ENCODE results near the gene IVD. TPM values are rescaled to one million over a fixed set of nuclear protein-coding genes. Genes with fewer than 3 reads are reported as not detected.

Gene IVD
- total and polyA plus RNA-seq, 4 experiments from 2014 or later: 25.7 to 62.2 (median 41.6) TPM

GRCh38 chr15:40366457-40367370, 38.9 kb upstream of the IVD start:
- Histone ChIP-seq H3K27me3 (ENCODE audit: insufficient read depth, low read length) (no peaks in the 10 kb centered on the region), H3K27ac (ENCODE audit: low read depth, low read length) (no peak overlapping the region), H3K36me3 (ENCODE audit: insufficient read depth, low read length) (no peaks in the 10 kb centered on the region), H3K4me3 (ENCODE audit: low read length in 2 of 2) (peak overlapping the region in 1 of 2 donors; percentile 45), H3K4me1 (ENCODE audit: insufficient read depth, low read length) (peaks cover 24% of the 10 kb centered on the region), H3K9me3 (ENCODE audit: control insufficient read depth in 1 of 2, low read length in 2 of 2) (no peaks in the 10 kb centered on the region)
- ChIA-PET CTCF (ENCODE audit: partially characterized antibody) (interaction anchor here (0.7 to 5.7 kb wide), 15 partner anchors 10 to 88 kb away, joined by 3 to 48 read pairs (median 5); partner anchors contain the start of genes CCDC9B, DISP2 and KNSTRN), POLR2A (ENCODE audit: partially characterized antibody) (interaction anchor here (0.9 to 2.8 kb wide), 10 partner anchors 9 to 74 kb away, joined by 3 to 13 read pairs (median 4); partner anchors contain the start of genes BAHD1, IVD, KNSTRN and PLCB2)
- DNase-seq: no peak
- intact Hi-C loops (cut with micrococcal nuclease): loop anchor here (5.0 kb wide), 2 partner anchors 41 to 201 kb away; partner anchors contain the start of genes CCDC32, IVD and RPUSD2
- peak overlapping the region in 4 of 7 donors; percentile 43 to 88 (median 82) for H3K27ac Mint-ChIP-seq
- H3K27me3 Mint-ChIP-seq: no peaks in the 10 kb centered on the region
- peak overlapping the region; percentile 80 to 88 (median 85) for H3K4me3 Mint-ChIP-seq
- H3K36me3 Mint-ChIP-seq: peaks cover 0 to 4% of the 10 kb centered on the region in 2 donors
- peaks cover 13 to 35% (median 19%) of the 10 kb centered on the region in 4 donors for H3K4me1 Mint-ChIP-seq
- no peaks in the 10 kb centered on the region for H3K9me3 Mint-ChIP-seq

GRCh38 chr15:40367371-40367685, 38.3 kb upstream of the IVD start:
- H3K27me3 Mint-ChIP-seq: no peaks in the 10 kb centered on the region
- DNase-seq: no peak
- Histone ChIP-seq H3K4me1 (ENCODE audit: insufficient read depth, low read length) (peaks cover 24% of the 10 kb centered on the region), H3K36me3 (ENCODE audit: insufficient read depth, low read length) (no peaks in the 10 kb centered on the region), H3K27ac (ENCODE audit: low read depth, low read length) (peak overlapping the region; percentile 34), H3K9me3 (ENCODE audit: control insufficient read depth in 1 of 2, low read length in 2 of 2) (no peaks in the 10 kb centered on the region), H3K27me3 (ENCODE audit: insufficient read depth, low read length) (no peaks in the 10 kb centered on the region), H3K4me3 (ENCODE audit: low read length in 2 of 2) (peak overlapping the region in 1 of 2 donors; percentile 45)
- CTCF ChIA-PET (ENCODE audit: partially characterized antibody): interaction anchor here (0.7 to 5.7 kb wide), 13 partner anchors 10 to 55 kb away, joined by 3 to 48 read pairs (median 5); partner anchors contain the start of genes CCDC9B, DISP2 and KNSTRN
- peak overlapping the region; percentile 79 to 90 (median 86) for H3K27ac Mint-ChIP-seq
- peak overlapping the region; percentile 80 to 88 (median 85) for H3K4me3 Mint-ChIP-seq
- POLR2A ChIA-PET (ENCODE audit: partially characterized antibody): interaction anchor here (0.9 to 2.8 kb wide), 10 partner anchors 10 to 73 kb away, joined by 3 to 13 read pairs (median 4); partner anchors contain the start of genes BAHD1, IVD, KNSTRN and PLCB2
- intact Hi-C loops (cut with micrococcal nuclease): loop anchor here (5.0 kb wide), 2 partner anchors 40 to 200 kb away; partner anchors contain the start of genes CCDC32, IVD and RPUSD2
- peaks cover 0 to 4% of the 10 kb centered on the region in 2 donors for H3K36me3 Mint-ChIP-seq
- no peaks in the 10 kb centered on the region for H3K9me3 Mint-ChIP-seq
- peaks cover 12 to 32% (median 19%) of the 10 kb centered on the region in 4 donors for H3K4me1 Mint-ChIP-seq

DNA sequence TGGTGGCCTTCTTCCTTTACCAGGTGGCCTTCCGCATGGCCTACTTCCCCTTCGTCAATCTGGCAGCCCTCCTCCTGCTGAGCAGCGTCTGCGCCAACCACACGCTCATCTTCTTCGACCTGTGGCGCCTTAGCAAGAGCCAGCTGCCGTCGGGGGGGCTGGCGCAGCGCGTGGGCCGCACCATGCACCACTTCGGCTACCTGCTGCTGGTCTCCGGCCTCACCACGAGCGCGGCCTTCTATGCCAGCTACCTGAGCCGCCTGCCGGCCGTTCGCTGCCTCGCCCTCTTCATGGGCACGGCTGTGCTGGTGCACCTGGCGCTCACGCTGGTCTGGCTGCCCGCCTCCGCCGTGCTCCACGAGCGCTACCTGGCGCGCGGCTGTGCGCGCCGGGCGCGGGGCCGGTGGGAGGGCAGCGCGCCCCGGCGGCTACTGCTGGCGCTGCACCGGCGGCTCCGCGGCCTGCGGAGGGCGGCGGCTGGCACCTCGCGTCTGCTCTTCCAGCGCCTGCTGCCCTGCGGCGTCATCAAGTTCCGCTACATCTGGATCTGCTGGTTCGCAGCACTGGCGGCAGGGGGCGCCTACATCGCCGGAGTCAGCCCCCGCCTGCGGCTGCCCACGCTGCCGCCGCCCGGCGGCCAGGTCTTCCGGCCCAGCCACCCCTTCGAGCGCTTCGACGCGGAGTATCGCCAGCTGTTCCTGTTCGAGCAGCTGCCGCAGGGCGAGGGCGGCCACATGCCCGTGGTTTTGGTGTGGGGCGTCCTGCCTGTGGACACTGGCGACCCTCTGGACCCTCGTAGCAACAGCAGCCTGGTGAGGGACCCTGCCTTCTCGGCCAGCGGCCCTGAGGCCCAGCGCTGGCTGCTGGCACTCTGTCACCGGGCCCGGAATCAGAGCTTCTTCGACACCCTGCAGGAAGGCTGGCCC, 37.6 kb upstream of the IVD start:
- no peaks in the 10 kb centered on the region for H3K27me3 ChIP-seq (ENCODE audit: insufficient read depth, low read length)
- ChIA-PET CTCF (ENCODE audit: partially characterized antibody) (interaction anchor here (0.7 to 5.7 kb wide), 25 partner anchors 9 to 157 kb away, joined by 3 to 48 read pairs (median 4); partner anchors contain the start of genes BAHD1, CCDC9B, DISP2 and IVD), POLR2A (ENCODE audit: partially characterized antibody) (interaction anchor here (0.9 to 2.8 kb wide), 11 partner anchors 11 to 73 kb away, joined by 3 to 13 read pairs (median 4); partner anchors contain the start of genes BAHD1, IVD, KNSTRN and PLCB2)
- Mint-ChIP-seq H3K27ac (peak overlapping the region; percentile 79 to 90 (median 86)), H3K4me3 (peak overlapping the region; percentile 80 to 88 (median 85)), H3K9me3 (no peaks in the 10 kb centered on the region), H3K27me3 (no peaks in the 10 kb centered on the region), H3K4me1 (peaks cover 11 to 27% (median 18%) of the 10 kb centered on the region in 4 donors), H3K36me3 (no peaks in the 10 kb centered on the region)
- peaks cover 24% of the 10 kb centered on the region for H3K4me1 ChIP-seq (ENCODE audit: insufficient read depth, low read length)
- H3K4me3 ChIP-seq (ENCODE audit: low read length in 2 of 2): peak overlapping the region in 1 of 2 donors; percentile 45
- H3K27ac ChIP-seq (ENCODE audit: low read depth, low read length): peak overlapping the region; percentile 34
- H3K36me3 ChIP-seq (ENCODE audit: insufficient read depth, low read length): no peaks in the 10 kb centered on the region
- no peaks in the 10 kb centered on the region for H3K9me3 ChIP-seq (ENCODE audit: control insufficient read depth in 1 of 2, low read length in 2 of 2)
- intact Hi-C loops (cut with micrococcal nuclease): loop anchor here (1.0 to 5.0 kb wide), 5 partner anchors 10 to 199 kb away; partner anchors contain the start of genes CCDC32, DISP2, IVD and RPUSD2
- peak; percentile 88 to 91 (median 89) for DNase-seq

DNA sequence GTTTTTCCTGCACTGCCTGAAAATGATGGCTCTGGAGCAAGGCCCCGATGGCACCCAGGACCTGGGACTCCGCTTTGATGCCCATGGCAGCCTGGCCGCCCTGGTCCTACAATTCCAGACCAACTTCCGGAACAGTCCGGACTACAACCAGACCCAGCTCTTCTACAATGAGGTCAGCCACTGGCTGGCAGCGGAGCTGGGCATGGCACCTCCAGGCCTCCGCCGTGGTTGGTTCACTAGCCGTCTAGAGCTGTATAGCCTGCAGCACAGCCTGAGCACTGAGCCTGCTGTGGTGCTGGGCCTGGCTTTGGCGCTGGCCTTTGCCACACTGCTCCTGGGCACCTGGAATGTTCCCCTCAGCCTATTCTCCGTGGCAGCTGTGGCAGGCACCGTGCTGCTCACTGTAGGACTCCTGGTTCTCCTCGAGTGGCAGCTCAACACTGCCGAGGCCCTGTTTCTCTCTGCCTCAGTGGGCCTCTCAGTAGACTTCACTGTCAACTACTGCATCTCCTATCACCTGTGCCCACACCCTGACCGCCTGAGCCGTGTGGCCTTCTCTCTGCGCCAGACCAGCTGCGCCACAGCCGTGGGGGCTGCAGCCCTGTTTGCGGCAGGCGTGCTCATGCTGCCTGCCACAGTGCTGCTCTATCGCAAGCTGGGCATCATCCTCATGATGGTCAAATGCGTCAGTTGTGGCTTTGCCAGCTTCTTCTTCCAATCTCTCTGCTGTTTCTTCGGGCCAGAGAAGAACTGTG, 36.7 kb upstream of the IVD start:
- intact Hi-C loops (cut with micrococcal nuclease): loop anchor here (1.0 to 5.0 kb wide), 5 partner anchors 11 to 198 kb away; partner anchors contain the start of genes CCDC32, DISP2, IVD and RPUSD2
- Mint-ChIP-seq H3K9me3 (no peaks in the 10 kb centered on the region), H3K27me3 (no peaks in the 10 kb centered on the region), H3K4me1 (peaks cover 11 to 27% (median 18%) of the 10 kb centered on the region in 4 donors), H3K4me3 (peak overlapping the region in 6 of 8 donors; percentile 56 to 79 (median 66)), H3K36me3 (no peaks in the 10 kb centered on the region), H3K27ac (peak overlapping the region in 5 of 7 donors; percentile 46 to 87 (median 64))
- no peaks in the 10 kb centered on the region for H3K36me3 ChIP-seq (ENCODE audit: insufficient read depth, low read length)
- no peaks in the 10 kb centered on the region for H3K9me3 ChIP-seq (ENCODE audit: control insufficient read depth in 1 of 2, low read length in 2 of 2)
- H3K27me3 ChIP-seq (ENCODE audit: insufficient read depth, low read length): no peaks in the 10 kb centered on the region
- ChIA-PET POLR2A (ENCODE audit: partially characterized antibody) (interaction anchor here (1.3 to 2.8 kb wide), 8 partner anchors 11 to 72 kb away, joined by 4 to 13 read pairs (median 5); partner anchors contain the start of genes BAHD1, DISP2, IVD and KNSTRN), CTCF (ENCODE audit: partially characterized antibody) (interaction anchor here (0.8 to 5.7 kb wide), 23 partner anchors 8 to 158 kb away, joined by 3 to 48 read pairs (median 4); partner anchors contain the start of genes BAHD1, CCDC9B, DISP2 and IVD)
- DNase-seq: no peak
- no peak overlapping the region for H3K27ac ChIP-seq (ENCODE audit: low read depth, low read length)
- H3K4me3 ChIP-seq (ENCODE audit: low read length in 2 of 2): no peak overlapping the region
- peaks cover 24% of the 10 kb centered on the region for H3K4me1 ChIP-seq (ENCODE audit: insufficient read depth, low read length)

- peak overlapping the region in 3 of 8 donors; percentile 66 to 79 (median 70) for H3K4me3 Mint-ChIP-seq
Measured at GRCh38 chr15:40369474-40369869, 36.1 kb upstream of the IVD start.

More at GRCh38 chr15:40369474-40369869, 36.1 kb upstream of the IVD start:
- no peaks in the 10 kb centered on the region for H3K27me3 ChIP-seq (ENCODE audit: insufficient read depth, low read length)
- no peaks in the 10 kb centered on the region for H3K9me3 ChIP-seq (ENCODE audit: control insufficient read depth in 1 of 2, low read length in 2 of 2)
- peaks cover 11 to 27% (median 18%) of the 10 kb centered on the region in 4 donors for H3K4me1 Mint-ChIP-seq
- H3K27ac ChIP-seq (ENCODE audit: low read depth, low read length): no peak overlapping the region
- peaks cover 24% of the 10 kb centered on the region for H3K4me1 ChIP-seq (ENCODE audit: insufficient read depth, low read length)
- ChIA-PET POLR2A (ENCODE audit: partially characterized antibody) (interaction anchor here (1.3 to 2.8 kb wide), 3 partner anchors 12 to 61 kb away, joined by 4 to 13 read pairs (median 4); partner anchors contain the start of genes DISP2 and PLCB2), CTCF (ENCODE audit: partially characterized antibody) (interaction anchor here (1.0 to 5.7 kb wide), 12 partner anchors 8 to 158 kb away, joined by 3 to 48 read pairs (median 4); partner anchors contain the start of genes BAHD1, CCDC9B, IVD and KNSTRN)
- no peak for DNase-seq
- intact Hi-C loops (cut with micrococcal nuclease): loop anchor here (5.0 kb wide), 2 partner anchors 38 to 198 kb away; partner anchors contain the start of genes CCDC32, IVD and RPUSD2
- no peaks in the 10 kb centered on the region for H3K9me3 Mint-ChIP-seq
- no peaks in the 10 kb centered on the region for H3K36me3 Mint-ChIP-seq
- no peaks in the 10 kb centered on the region for H3K36me3 ChIP-seq (ENCODE audit: insufficient read depth, low read length)
- H3K27me3 Mint-ChIP-seq: no peaks in the 10 kb centered on the region
- H3K4me3 ChIP-seq (ENCODE audit: low read length in 2 of 2): no peak overlapping the region
- peak overlapping the region in 2 of 7 donors; percentile 31 to 73 for H3K27ac Mint-ChIP-seq

All from CD4-positive, alpha-beta memory T cell (primary cell).